ENCODE results near the gene CAPNS1. TPM values are rescaled to one million over a fixed set of nuclear protein-coding genes. Genes with fewer than 3 reads are reported as not detected.
A peak's percentile ranks its signal among the peaks of the same experiment; 100 is the strongest.

Gene CAPNS1
- total and polyA plus RNA-seq, 10 donors: 130 to 602 (median 347) TPM

GRCh38 chr19:36140304-36141038 is 605 bp downstream of the CAPNS1 start:
- Histone ChIP-seq H3K27ac (peak overlapping the region; percentile 61 to 98 (median 96)), H3K27me3 (replicated peaks in 1 of 7) (no peaks in the 10 kb centered on the region), H3K4me3 (peak overlapping the region; percentile 62 to 90 (median 83)), H3K36me3 (peaks cover 0 to 40% (median 32%) of the 10 kb centered on the region in 6 donors), H3K9me3 (no peaks in the 10 kb centered on the region), H3K4me1 (peaks cover 10 to 55% (median 31%) of the 10 kb centered on the region in 6 donors)
- intact Hi-C loops (cut with DNase I; ENCODE audit: low total_unique reads): no loop called here
- 0% methylated on average over 27 to 31 of the region's 31 CpGs for WGBS, 5 donors
- no peak for DNase-seq
- TF ChIP-seq CTCF (IDR thresholded peaks at IDR 0.05 in 8 of 11, conservative IDR thresholded peaks at IDR 0.05 in 3 of 11) (no peak), POLR2A (IDR thresholded peaks at IDR 0.05) (no peak), POLR2AphosphoS5 (IDR thresholded peaks at IDR 0.05) (no peak)

GRCh38 chr19:36141039-36141927 is 1.4 kb downstream of the CAPNS1 start:
- peak overlapping the region; percentile 62 to 90 (median 83) for H3K4me3 ChIP-seq
- H3K4me1 ChIP-seq: peaks cover 10 to 49% (median 28%) of the 10 kb centered on the region in 6 donors
- H3K27me3 ChIP-seq (replicated peaks in 1 of 7): no peaks in the 10 kb centered on the region
- 21 to 61% (median 28%) methylated on average over 15 to 41 of the region's 42 CpGs for WGBS, 5 donors
- DNase-seq: peak; percentile 95
- no peaks in the 10 kb centered on the region for H3K9me3 ChIP-seq
- H3K27ac ChIP-seq: peak overlapping the region; percentile 61 to 98 (median 96)
- H3K36me3 ChIP-seq: peaks cover 0 to 48% (median 40%) of the 10 kb centered on the region in 6 donors
- TF ChIP-seq POLR2AphosphoS5 (IDR thresholded peaks at IDR 0.05) (peak; percentile 70 to 81 (median 71)), POLR2A (IDR thresholded peaks at IDR 0.05) (no peak), CTCF (IDR thresholded peaks at IDR 0.05 in 8 of 11, conservative IDR thresholded peaks at IDR 0.05 in 3 of 11) (no peak)
- intact Hi-C loops (cut with DNase I; ENCODE audit: low total_unique reads): no loop called here

- H3K9me3 ChIP-seq: no peaks in the 10 kb centered on the region
- 88 to 93% (median 92%) methylated on average over 14 of the region's 14 CpGs for WGBS, 5 donors
- intact Hi-C loops (cut with DNase I; ENCODE audit: low total_unique reads): no loop called here
- TF ChIP-seq CTCF (IDR thresholded peaks at IDR 0.05 in 8 of 11, conservative IDR thresholded peaks at IDR 0.05 in 3 of 11) (no peak), POLR2AphosphoS5 (IDR thresholded peaks at IDR 0.05) (no peak), POLR2A (IDR thresholded peaks at IDR 0.05) (no peak)
- H3K27me3 ChIP-seq (replicated peaks in 1 of 7): no peaks in the 10 kb centered on the region
- H3K4me3 ChIP-seq: peak overlapping the region in 1 of 8 donors; percentile 82
- peaks cover 10 to 42% (median 21%) of the 10 kb centered on the region in 6 donors for H3K4me1 ChIP-seq
- peak overlapping the region in 4 of 8 donors; percentile 20 to 98 (median 96) for H3K27ac ChIP-seq
- DNase-seq: no peak
- H3K36me3 ChIP-seq: peaks cover 0 to 55% (median 48%) of the 10 kb centered on the region in 6 donors
These were observed 2.2 kb downstream of the CAPNS1 start for GRCh38 chr19:36142046-36142445.

Data from spleen (tissue), 11 donors.